ENCODE measurements around the gene RBBP5.

RBBP5 gene

GRCh38 chr1:205052690-205053089 lies 69.1 kb downstream of the RBBP5 start:
- H3K36me3 ChIP-seq (ENCODE audit: insufficient read depth, low read depth, low read length), result no peaks in the 10 kb centered on the region
- no peak overlapping the region for H3K4me3 ChIP-seq (ENCODE audit: low read length)
- peaks cover 2% of the 10 kb centered on the region; the same call in 1 of the 2 replicates for H3K27me3 ChIP-seq (ENCODE audit: insufficient read depth, low read length)
- H3K9ac ChIP-seq (ENCODE audit: low read depth, low read length), result no peak overlapping the region
- H3K9me3 ChIP-seq (ENCODE audit: insufficient read depth, low read depth, low read length), result no peaks in the 10 kb centered on the region
- no peak overlapping the region for H3K27ac ChIP-seq (ENCODE audit: low read length)
- H3K4me1 ChIP-seq (ENCODE audit: insufficient read depth, low read length), result no peaks in the 10 kb centered on the region

DNA sequence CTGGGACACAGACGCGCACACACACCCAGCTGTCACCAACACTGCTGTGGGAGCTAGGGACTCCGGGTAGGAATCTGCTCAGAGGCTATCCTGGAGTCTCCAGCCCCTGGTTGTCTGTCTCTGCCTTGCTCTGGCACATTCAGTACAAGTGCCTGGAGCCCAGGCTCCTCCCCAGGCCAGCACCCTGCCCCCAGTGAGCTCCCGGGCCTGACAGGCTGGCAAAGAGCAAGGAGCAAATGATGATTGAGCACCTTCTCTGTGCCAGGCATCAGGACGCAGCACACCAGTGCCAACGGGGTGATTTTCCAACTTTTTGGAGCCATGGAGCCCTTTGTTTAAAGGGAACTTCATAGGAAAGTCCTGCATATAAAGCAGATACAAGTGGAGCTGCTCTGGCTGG lies 72.3 kb downstream of the RBBP5 start:
- no peaks in the 10 kb centered on the region for H3K36me3 ChIP-seq (ENCODE audit: insufficient read depth, low read depth, low read length)
- peaks cover 13% of the 10 kb centered on the region for H3K4me1 ChIP-seq (ENCODE audit: insufficient read depth, low read length)
- no peak overlapping the region for H3K9ac ChIP-seq (ENCODE audit: low read depth, low read length)
- H3K27me3 ChIP-seq (ENCODE audit: insufficient read depth, low read length), result peaks cover 32% of the 10 kb centered on the region
- H3K4me3 ChIP-seq (ENCODE audit: low read length), result no peak overlapping the region
- no peak overlapping the region for H3K27ac ChIP-seq (ENCODE audit: low read length)
- no peaks in the 10 kb centered on the region for H3K9me3 ChIP-seq (ENCODE audit: insufficient read depth, low read depth, low read length)

DNA sequence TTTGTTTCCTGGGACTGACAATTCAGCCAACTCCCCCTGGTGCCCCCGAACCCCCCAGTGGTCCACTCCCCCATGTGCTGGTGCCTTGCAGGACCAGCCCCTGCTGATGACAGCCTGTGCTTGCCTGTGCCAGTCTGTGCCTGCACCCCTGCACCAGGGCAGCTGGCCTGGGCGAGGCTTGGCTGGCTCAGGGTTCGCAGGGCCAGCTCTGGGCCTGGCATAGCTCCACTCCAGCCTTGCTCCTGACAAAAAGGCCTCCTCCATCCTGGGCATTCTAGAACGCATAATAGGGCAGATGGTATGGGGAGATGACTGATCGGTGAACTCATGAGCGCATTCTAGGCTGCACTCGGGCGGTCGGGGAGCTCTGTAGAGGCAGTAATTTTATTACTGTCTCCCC lies 73.4 kb downstream of the RBBP5 start:
- Histone ChIP-seq H3K27ac (ENCODE audit: low read length) (no peak overlapping the region), H3K36me3 (ENCODE audit: insufficient read depth, low read depth, low read length) (no peaks in the 10 kb centered on the region), H3K9me3 (ENCODE audit: insufficient read depth, low read depth, low read length) (no peaks in the 10 kb centered on the region), H3K4me1 (ENCODE audit: insufficient read depth, low read length) (peaks cover 22% of the 10 kb centered on the region), H3K4me3 (ENCODE audit: low read length) (no peak overlapping the region), H3K9ac (ENCODE audit: low read depth, low read length) (no peak overlapping the region), H3K27me3 (ENCODE audit: insufficient read depth, low read length) (peaks cover 43% of the 10 kb centered on the region)

DNA sequence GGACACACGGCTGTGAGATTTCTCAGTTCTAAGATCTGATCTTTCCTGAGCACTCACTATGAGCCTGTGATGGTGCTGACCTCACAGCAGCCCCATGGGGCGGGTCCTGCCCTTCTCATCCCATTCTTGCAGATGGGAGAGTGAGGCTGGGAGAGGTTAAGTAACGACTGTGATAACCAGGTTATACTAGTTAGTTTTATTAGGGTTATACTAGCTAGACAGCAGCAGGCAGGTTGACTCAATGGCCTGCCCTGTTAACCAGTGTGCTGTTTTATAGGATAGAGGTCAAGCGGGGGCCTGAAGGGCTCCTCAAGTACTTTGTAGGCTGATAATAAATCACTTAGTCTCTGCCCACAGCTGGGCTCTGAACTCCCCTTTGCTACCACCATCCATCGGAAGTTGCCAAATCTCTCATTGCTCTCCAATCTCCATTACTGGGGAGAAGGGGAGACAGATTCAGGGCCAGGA lies 74.0 kb downstream of the RBBP5 start:
- Histone ChIP-seq H3K36me3 (ENCODE audit: insufficient read depth, low read depth, low read length) (no peaks in the 10 kb centered on the region), H3K9me3 (ENCODE audit: insufficient read depth, low read depth, low read length) (no peaks in the 10 kb centered on the region), H3K4me3 (ENCODE audit: low read length) (no peak overlapping the region), H3K27ac (ENCODE audit: low read length) (no peak overlapping the region), H3K9ac (ENCODE audit: low read depth, low read length) (no peak overlapping the region), H3K27me3 (ENCODE audit: insufficient read depth, low read length) (peaks cover 49% of the 10 kb centered on the region), H3K4me1 (ENCODE audit: insufficient read depth, low read length) (peaks cover 22% of the 10 kb centered on the region)

GRCh38 chr1:205046870-205047269 lies 74.9 kb downstream of the RBBP5 start:
- Histone ChIP-seq H3K36me3 (ENCODE audit: insufficient read depth, low read depth, low read length) (no peaks in the 10 kb centered on the region), H3K27ac (ENCODE audit: low read length) (no peak overlapping the region), H3K9me3 (ENCODE audit: insufficient read depth, low read depth, low read length) (no peaks in the 10 kb centered on the region), H3K27me3 (ENCODE audit: insufficient read depth, low read length) (peaks cover 58% of the 10 kb centered on the region), H3K9ac (ENCODE audit: low read depth, low read length) (no peak overlapping the region), H3K4me1 (ENCODE audit: insufficient read depth, low read length) (peaks cover 22% of the 10 kb centered on the region), H3K4me3 (ENCODE audit: low read length) (no peak overlapping the region)

DNA sequence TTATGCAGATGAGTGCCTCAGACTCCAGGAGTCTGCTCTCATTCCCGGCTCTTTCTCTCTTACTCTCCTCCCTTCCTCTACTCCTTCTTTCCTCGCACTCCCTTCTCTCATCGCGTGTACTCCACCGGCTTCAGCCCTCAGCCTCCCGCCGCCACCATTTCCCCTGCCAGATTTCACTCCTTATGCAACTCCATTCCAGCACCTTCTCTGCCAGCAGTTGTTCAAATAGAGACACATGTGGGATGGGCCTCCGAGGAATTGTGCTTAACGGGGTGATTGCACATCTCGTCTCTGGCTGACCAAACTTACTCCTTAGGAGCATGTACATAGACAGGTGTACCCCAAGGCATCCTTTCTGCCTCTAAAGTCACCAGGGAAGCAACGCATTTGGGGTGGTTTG lies 76.6 kb downstream of the RBBP5 start:
- Histone ChIP-seq H3K4me1 (ENCODE audit: insufficient read depth, low read length) (peaks cover 22% of the 10 kb centered on the region), H3K9me3 (ENCODE audit: insufficient read depth, low read depth, low read length) (no peaks in the 10 kb centered on the region), H3K27me3 (ENCODE audit: insufficient read depth, low read length) (peaks cover 76% of the 10 kb centered on the region), H3K9ac (ENCODE audit: low read depth, low read length) (no peak overlapping the region), H3K36me3 (ENCODE audit: insufficient read depth, low read depth, low read length) (no peaks in the 10 kb centered on the region), H3K27ac (ENCODE audit: low read length) (no peak overlapping the region), H3K4me3 (ENCODE audit: low read length) (no peak overlapping the region)

DNA sequence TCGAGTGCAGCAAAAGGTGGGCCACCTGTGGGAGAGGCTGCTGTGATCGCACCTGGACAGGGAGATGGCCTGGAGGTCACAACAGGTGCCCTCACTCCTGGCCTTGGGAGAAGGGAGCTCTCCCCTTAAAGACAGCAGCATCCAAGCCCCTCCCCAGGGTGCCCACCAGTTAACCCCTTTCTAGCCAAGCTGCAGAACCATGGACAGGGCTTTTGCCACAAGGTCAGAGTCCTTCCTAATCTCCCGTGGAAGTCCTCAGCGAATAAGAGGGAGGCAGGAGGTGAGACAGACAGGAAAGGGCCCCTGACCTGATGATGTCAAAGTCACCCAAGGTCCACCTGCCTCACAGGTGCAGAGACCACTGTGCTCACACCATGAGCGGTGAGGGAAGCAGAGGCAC lies 77.0 kb downstream of the RBBP5 start:
- Histone ChIP-seq H3K27me3 (ENCODE audit: insufficient read depth, low read length) (peaks cover 80% of the 10 kb centered on the region), H3K27ac (ENCODE audit: low read length) (no peak overlapping the region), H3K9ac (ENCODE audit: low read depth, low read length) (no peak overlapping the region), H3K4me3 (ENCODE audit: low read length) (no peak overlapping the region), H3K4me1 (ENCODE audit: insufficient read depth, low read length) (peaks cover 22% of the 10 kb centered on the region), H3K9me3 (ENCODE audit: insufficient read depth, low read depth, low read length) (no peaks in the 10 kb centered on the region), H3K36me3 (ENCODE audit: insufficient read depth, low read depth, low read length) (no peaks in the 10 kb centered on the region)

- Histone ChIP-seq H3K36me3 (ENCODE audit: insufficient read depth, low read depth, low read length) (no peaks in the 10 kb centered on the region), H3K27me3 (ENCODE audit: insufficient read depth, low read length) (peaks cover 87% of the 10 kb centered on the region), H3K9ac (ENCODE audit: low read depth, low read length) (no peak overlapping the region)
Measured at GRCh38 chr1:205043866-205044265, 77.9 kb downstream of the RBBP5 start.

GRCh38 chr1:205042911-205043806 lies 78.6 kb downstream of the RBBP5 start, which contains the start of gene CNTN2:
Gene CNTN2 (plus strand): TSS chr1:205043212. CDS start chr1:205053186, 9,974 bp downstream.
- Histone ChIP-seq H3K9ac (ENCODE audit: low read depth, low read length) (peak within 1 kb of the TSS; percentile 40; the same call in 1 of the 2 replicates), H3K36me3 (ENCODE audit: insufficient read depth, low read depth, low read length) (no peaks in the 10 kb centered on the region), H3K4me1 (ENCODE audit: insufficient read depth, low read length) (peaks cover 22% of the 10 kb centered on the region), H3K4me3 (ENCODE audit: low read length) (peak within 1 kb of the TSS; percentile 59; the same call in 1 of the 2 replicates), H3K27ac (ENCODE audit: low read length) (no peak within 1 kb of the TSS), H3K9me3 (ENCODE audit: insufficient read depth, low read depth, low read length) (no peaks in the 10 kb centered on the region), H3K27me3 (ENCODE audit: insufficient read depth, low read length) (peaks cover 87% of the 10 kb centered on the region)

More at GRCh38 chr1:205043866-205044265, 77.9 kb downstream of the RBBP5 start:
- Histone ChIP-seq H3K9me3 (ENCODE audit: insufficient read depth, low read depth, low read length) (no peaks in the 10 kb centered on the region), H3K27ac (ENCODE audit: low read length) (no peak overlapping the region), H3K4me1 (ENCODE audit: insufficient read depth, low read length) (peaks cover 22% of the 10 kb centered on the region), H3K4me3 (ENCODE audit: low read length) (peak overlapping the region; percentile 59; the same call in 1 of the 2 replicates)

DNA sequence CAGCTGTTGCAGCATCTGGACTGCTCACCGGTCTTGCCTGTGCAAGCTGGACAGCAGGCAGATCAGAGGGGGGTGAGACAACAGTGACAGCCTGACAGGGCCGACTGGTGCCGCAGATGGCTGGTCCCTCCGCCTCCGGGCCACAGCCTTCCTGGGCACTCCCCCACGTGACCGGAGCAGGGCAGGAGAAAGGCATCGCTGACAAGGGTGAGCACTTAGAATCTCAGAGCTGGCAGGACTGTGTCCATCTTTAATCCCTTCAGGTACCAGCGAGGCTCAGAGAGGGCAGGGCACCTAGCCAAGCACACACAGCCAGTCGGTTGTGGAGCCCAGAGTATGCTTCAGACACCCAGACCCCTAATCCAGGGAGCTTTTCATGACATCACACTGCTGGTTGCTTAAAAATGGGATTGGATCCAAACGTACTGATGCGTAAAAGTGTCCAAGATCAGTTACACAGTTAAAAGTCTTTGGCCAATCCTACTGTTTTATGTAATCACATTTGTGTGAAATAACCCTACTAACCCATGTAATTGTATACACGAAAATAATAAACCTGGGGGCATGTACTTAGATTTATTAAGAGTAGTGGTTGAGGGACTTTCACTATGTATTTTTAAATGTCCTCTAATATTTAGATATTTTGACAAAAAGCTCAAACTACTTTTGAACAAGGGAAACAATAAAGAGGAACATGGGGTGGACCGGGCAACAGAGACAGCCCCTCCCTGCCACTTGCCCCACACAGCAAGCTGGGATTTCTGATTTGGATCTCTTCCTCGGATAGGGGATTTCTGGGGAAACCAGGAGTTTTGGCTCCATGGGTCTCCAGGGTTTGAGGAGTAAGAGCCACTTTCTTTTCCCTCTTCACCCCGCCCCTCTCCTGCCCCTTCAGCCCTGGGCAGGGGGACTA lies 79.5 kb downstream of the RBBP5 start:
- Histone ChIP-seq H3K4me1 (ENCODE audit: insufficient read depth, low read length) (peaks cover 22% of the 10 kb centered on the region), H3K27me3 (ENCODE audit: insufficient read depth, low read length) (peaks cover 81% of the 10 kb centered on the region), H3K27ac (ENCODE audit: low read length) (no peak overlapping the region), H3K36me3 (ENCODE audit: insufficient read depth, low read depth, low read length) (no peaks in the 10 kb centered on the region), H3K9me3 (ENCODE audit: insufficient read depth, low read depth, low read length) (no peaks in the 10 kb centered on the region; the same call in 1 of the 2 replicates), H3K4me3 (ENCODE audit: low read length) (peak overlapping the region; percentile 59; the same call in 1 of the 2 replicates), H3K9ac (ENCODE audit: low read depth, low read length) (no peak overlapping the region)

DNA sequence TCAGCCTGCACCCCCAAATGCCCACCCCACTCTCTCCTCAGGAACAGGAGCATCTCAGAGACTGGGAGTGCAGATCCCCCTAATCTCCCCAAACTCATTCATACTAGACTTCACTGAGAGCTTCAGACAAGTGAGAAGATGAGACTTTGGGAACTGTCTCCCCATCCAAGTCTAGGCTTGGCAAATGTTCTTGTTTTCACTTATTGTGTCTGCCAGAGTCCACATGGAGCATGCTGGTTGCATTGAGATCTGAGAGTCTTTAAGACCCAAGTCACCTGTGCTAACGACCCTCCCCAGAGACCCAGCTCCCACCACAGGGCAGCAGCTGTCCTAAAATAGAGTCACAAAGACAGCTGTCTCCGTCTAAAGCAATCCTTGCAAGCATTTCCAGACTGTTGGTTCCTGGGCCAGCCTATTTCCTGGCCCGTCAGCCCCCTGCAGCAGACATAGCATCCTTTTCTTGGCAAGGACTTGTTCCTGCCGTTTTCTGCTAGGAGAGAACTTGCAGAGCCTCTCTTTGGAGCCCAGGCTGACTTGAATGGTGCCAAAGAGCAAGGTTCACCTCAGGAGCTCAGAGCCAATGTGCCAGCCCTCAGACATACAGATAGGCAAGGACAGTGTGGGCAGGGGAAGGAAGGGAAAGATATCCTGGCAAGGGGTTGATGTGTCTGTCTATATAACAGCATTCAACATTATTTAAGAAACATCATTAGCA lies 80.6 kb downstream of the RBBP5 start:
- H3K4me3 ChIP-seq (ENCODE audit: low read length), result no peak overlapping the region
- H3K27ac ChIP-seq (ENCODE audit: low read length), result no peak overlapping the region
- H3K4me1 ChIP-seq (ENCODE audit: insufficient read depth, low read length), result peaks cover 22% of the 10 kb centered on the region
- no peak overlapping the region for H3K9ac ChIP-seq (ENCODE audit: low read depth, low read length)
- no peaks in the 10 kb centered on the region; the same call in 1 of the 2 replicates for H3K9me3 ChIP-seq (ENCODE audit: insufficient read depth, low read depth, low read length)
- H3K27me3 ChIP-seq (ENCODE audit: insufficient read depth, low read length), result peaks cover 77% of the 10 kb centered on the region
- no peaks in the 10 kb centered on the region for H3K36me3 ChIP-seq (ENCODE audit: insufficient read depth, low read depth, low read length)
